ENCODE data around the gene ZNF699. TPM values are rescaled to one million over a fixed set of nuclear protein-coding genes. Genes with fewer than 3 reads are reported as not detected.

ZNF699 gene
- total RNA-seq, 1 experiment from 2014 or later = 4.2 TPM

- H3K4me1 Mint-ChIP-seq = peaks cover 7 to 9% of the 10 kb centered on the region in 2 experiments; a peak in 3 of 4 replicates
- H3K14ac ChIP-seq (ENCODE audit: insufficient read depth, low read length) = no peak overlapping the region
- H2AFZ ChIP-seq (ENCODE audit: low read length) = no peak overlapping the region
- no peak overlapping the region for H4K5ac ChIP-seq (ENCODE audit: insufficient read length, low read depth, low read length)
- no peak overlapping the region for H2BK15ac ChIP-seq (ENCODE audit: low read depth, low read length)
- H4K8ac ChIP-seq (replicated peaks; ENCODE audit: insufficient read length, low read depth, low read length) = no peak overlapping the region
- peak overlapping the region; percentile 72 for H3K4me2 ChIP-seq (ENCODE audit: insufficient read depth, insufficient read length, low read length)
- no peak overlapping the region for H3K18ac ChIP-seq (ENCODE audit: insufficient read length, low read depth, low read length)
- no CpG with 5 or more reads among the region's 10 CpGs for WGBS (ENCODE audit: extremely low coverage, insufficient read length, low lambda C conversion rate)
- H3K56ac ChIP-seq (ENCODE audit: insufficient read length, low read depth, low read length) = no peak overlapping the region
- H2BK20ac ChIP-seq (ENCODE audit: low read depth, low read length, poor library complexity, severe bottlenecking) = no peak overlapping the region
- peaks cover 2% of the 10 kb centered on the region for H3K23me2 ChIP-seq (ENCODE audit: insufficient read length, low read depth, low read length, poor library complexity, severe bottlenecking)
- H3K9me3 ChIP-seq (ENCODE audit: control insufficient read depth, low read depth, low read length) = peaks cover 12% of the 10 kb centered on the region
- H3K79me2 ChIP-seq (ENCODE audit: insufficient read depth, low read length) = no peaks in the 10 kb centered on the region
- H4K91ac ChIP-seq (ENCODE audit: insufficient read length, low read depth, low read length) = no peak overlapping the region
- DNase-seq = no peak
- H3K4me3 Mint-ChIP-seq = peak overlapping the region; percentile 90
- H3K9me3 Mint-ChIP-seq = peaks cover 30 to 32% of the 10 kb centered on the region in 2 experiments
- H3T11ph ChIP-seq (ENCODE audit: low read length) = no peak overlapping the region
- H3K4ac ChIP-seq (ENCODE audit: low read depth, low read length) = no peak overlapping the region
- no peak overlapping the region for H2BK120ac ChIP-seq (ENCODE audit: low read depth, low read length, poor library complexity, severe bottlenecking)
- no peak overlapping the region for H3K9ac ChIP-seq (ENCODE audit: extremely low read depth, insufficient read length, low read length)
- no peaks in the 10 kb centered on the region for H3K27me3 ChIP-seq (ENCODE audit: insufficient read depth, low read length)
- H3K4me1 ChIP-seq (ENCODE audit: insufficient read depth, low read length) = no peaks in the 10 kb centered on the region; the same call in 1 of the 2 replicates
- peaks cover 2% of the 10 kb centered on the region for H3K27me3 Mint-ChIP-seq (ENCODE audit: low read depth)
- H2BK12ac ChIP-seq (ENCODE audit: insufficient read length, low read depth, low read length) = no peak overlapping the region
- H3K27ac Mint-ChIP-seq = no peak overlapping the region
- H3K27ac ChIP-seq (ENCODE audit: insufficient read length, low read depth, low read length) = no peak overlapping the region
- TF ChIP-seq, protein P1, sequence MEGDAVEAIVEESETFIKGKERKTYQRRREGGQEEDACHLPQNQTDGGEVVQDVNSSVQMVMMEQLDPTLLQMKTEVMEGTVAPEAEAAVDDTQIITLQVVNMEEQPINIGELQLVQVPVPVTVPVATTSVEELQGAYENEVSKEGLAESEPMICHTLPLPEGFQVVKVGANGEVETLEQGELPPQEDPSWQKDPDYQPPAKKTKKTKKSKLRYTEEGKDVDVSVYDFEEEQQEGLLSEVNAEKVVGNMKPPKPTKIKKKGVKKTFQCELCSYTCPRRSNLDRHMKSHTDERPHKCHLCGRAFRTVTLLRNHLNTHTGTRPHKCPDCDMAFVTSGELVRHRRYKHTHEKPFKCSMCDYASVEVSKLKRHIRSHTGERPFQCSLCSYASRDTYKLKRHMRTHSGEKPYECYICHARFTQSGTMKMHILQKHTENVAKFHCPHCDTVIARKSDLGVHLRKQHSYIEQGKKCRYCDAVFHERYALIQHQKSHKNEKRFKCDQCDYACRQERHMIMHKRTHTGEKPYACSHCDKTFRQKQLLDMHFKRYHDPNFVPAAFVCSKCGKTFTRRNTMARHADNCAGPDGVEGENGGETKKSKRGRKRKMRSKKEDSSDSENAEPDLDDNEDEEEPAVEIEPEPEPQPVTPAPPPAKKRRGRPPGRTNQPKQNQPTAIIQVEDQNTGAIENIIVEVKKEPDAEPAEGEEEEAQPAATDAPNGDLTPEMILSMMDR (conservative IDR thresholded peaks at IDR 0.05) = no peak
- no peak overlapping the region for H3K23ac ChIP-seq (ENCODE audit: insufficient read length, low read depth, low read length)
- no peak overlapping the region for H2BK5ac ChIP-seq (ENCODE audit: insufficient read length, low read length)
- H3K36me3 Mint-ChIP-seq (ENCODE audit: insufficient read depth in 1 of 3, low read depth in 3 of 3) = peaks cover 18 to 23% (median 22%) of the 10 kb centered on the region in 3 experiments
- no peaks in the 10 kb centered on the region for H3K79me1 ChIP-seq (ENCODE audit: insufficient read depth, low read depth, low read length, poor library complexity, severe bottlenecking)
- H4K20me1 ChIP-seq (ENCODE audit: control insufficient read depth, insufficient read depth, insufficient read length) = no peaks in the 10 kb centered on the region
- no peak overlapping the region for H2AK5ac ChIP-seq (ENCODE audit: insufficient read length, low read length)
Measured at GRCh38 chr19:9308091-9308770, 1.4 kb downstream of the ZNF699 start.
